AG09319 (cell line): ENCODE data around the gene HIRIP3.

ENCODE experiments used
- DNase-seq: peaks from one replicate; pipeline ENCODE4 v3.0.0-alpha.2; 2010; ENCODE audit warnings: low read depth; ENCODE audit errors: extremely low read depth
- TF ChIP-seq, protein P1 (sequence below): IDR thresholded peaks from 2 replicates; pipeline ENCODE4 v1.5.1; 2011; ENCODE audit warnings: low read depth, mild to moderate bottlenecking, inconsistent platforms, low read length, moderate library complexity

The HIRIP3 gene

DNA sequence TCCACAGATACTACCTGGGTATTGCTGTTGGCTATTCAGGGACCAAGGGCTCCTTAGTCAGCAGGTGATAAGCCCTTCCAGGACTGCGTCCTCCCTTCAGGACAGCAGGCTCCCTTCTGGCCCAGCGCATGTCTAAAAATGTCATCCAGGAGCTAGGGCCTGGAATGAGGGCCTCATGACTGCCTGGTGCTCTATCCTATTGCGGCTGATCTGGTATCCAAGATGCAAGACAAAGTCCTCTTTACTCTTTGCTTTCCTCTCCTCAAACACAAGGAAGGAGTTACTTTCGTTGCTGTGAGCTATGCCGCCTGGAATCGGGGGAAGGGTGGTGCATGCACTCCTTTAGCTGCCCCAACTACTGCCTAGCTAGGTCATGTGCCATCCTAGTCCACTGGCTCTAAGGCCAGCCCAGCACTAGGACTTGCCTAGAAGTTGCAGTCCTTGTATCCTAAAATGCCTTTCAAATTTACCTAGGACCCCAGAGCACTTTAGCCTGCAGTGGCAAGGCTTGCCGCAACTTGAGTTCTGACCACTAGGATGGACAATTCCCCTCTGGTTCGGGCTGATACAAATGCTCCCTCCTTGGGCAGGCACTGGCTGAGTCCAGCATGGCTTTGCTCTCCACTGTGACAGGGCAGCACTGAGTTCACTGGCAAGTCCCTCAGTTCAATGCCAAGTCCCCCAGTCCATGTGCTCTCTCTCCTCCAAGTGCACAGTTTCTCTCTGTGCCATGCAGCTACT, 43.6 kb downstream of the HIRIP3 start:
- TF ChIP-seq, protein P1, sequence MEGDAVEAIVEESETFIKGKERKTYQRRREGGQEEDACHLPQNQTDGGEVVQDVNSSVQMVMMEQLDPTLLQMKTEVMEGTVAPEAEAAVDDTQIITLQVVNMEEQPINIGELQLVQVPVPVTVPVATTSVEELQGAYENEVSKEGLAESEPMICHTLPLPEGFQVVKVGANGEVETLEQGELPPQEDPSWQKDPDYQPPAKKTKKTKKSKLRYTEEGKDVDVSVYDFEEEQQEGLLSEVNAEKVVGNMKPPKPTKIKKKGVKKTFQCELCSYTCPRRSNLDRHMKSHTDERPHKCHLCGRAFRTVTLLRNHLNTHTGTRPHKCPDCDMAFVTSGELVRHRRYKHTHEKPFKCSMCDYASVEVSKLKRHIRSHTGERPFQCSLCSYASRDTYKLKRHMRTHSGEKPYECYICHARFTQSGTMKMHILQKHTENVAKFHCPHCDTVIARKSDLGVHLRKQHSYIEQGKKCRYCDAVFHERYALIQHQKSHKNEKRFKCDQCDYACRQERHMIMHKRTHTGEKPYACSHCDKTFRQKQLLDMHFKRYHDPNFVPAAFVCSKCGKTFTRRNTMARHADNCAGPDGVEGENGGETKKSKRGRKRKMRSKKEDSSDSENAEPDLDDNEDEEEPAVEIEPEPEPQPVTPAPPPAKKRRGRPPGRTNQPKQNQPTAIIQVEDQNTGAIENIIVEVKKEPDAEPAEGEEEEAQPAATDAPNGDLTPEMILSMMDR: no peak
- DNase-seq: no peak

DNA sequence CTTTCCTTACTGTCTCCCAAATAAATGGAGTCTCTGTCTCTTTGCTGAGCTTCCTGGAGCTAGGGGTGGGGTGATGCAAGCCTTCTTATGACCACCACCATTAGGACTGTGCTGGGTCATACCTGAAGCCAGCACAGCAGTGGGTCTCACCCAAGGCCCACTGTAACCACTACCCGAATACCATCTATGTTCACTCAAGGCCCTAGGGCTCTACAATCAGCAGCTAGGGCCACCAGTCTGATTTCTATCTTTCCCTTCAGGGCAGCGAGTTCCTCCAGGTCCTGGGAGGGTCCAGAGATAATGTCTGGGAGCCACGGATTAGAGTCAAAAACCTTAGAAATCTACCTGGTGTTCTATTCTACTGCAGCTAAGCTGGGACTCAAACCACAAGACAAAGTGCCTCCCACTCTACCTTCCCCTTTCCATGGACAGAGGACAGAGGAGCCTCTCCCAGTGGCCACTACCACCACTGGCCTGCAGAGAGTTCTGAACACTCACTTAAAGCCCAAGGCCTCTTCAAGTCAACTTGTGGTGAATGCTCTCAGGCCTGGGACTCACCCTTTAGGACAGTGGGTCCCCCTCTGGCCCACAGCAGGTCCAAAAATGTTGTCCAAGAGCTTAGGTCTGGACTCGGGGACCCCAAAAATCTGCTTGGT, 44.5 kb downstream of the HIRIP3 start:
- no peak for DNase-seq
- TF ChIP-seq, protein P1: no peak

DNA sequence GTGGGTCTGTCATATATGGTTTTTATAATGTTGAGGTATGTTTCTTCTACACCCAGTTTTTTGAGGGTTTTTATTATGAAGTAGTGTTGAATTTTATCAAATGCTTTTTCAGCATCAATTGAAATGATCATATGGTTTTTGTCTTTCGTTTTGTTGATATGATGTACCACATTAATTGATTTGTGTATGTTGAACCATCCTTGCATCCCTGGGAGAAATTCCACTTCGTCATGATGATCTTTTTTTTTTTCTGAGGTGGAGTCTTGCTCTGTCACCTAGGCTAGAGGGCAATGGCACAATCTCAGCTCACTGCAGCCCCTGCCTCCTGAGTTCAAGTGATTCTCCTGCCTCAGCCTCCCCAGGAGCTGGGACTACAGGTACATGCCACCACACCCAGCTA, 47.5 kb downstream of the HIRIP3 start:
- DNase-seq: no peak
- TF ChIP-seq, protein P1: no peak

DNA sequence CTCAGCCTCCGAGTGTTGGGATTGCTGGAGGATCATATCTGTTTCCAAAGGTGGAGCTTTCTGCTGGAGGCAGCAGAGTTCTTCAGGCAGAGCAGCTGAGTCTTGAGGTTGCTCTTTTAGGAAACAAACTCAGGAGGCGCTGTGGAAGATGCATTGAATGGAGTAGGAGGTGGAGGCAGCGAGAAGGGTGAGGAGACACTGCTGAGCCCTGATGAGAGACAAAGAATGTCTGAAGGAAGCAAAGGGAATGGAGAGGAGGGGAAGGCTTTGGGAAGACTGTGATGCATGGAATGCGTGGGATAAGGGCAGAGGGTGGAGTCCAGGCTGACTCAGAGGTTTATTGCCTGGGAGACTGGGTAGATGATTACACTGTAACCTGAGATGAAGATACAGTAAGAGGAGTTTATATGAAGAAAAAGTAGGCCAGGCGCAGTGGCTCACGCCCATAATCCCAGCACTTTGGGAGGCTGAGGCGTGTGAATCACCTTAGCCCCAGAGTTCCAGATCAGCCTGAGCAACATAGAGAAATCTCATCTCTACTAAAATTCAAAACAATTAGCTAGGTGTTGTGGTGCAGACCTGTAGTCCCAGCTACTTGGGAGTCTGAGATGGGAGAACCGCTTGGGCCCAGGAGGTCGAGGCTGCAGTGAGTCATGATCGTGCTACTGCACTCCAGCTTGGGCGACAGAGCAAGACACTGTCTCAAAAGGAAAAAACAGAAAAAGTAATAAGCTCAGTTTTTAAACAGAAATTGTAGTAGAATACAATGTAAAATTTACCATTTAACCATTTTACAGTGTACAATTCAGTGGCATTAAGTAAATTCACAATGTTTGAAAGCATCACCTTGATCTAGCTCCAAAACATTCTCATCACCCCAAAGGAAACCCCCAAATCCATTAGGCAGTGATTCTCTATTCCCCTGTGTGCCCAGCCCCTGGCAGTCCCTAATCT, 51.3 kb downstream of the HIRIP3 start:
- peak; percentile 95 for DNase-seq
- TF ChIP-seq, protein P1: peak; percentile 48
